GM21825 (cell line): Measurements from ENCODE around the gene TIMELESS.
"Not testable (repeated sequence)": the region's sequence is repeated elsewhere in the genome, so short reads cannot be mapped to it uniquely, and the experiment has no call there.

Source experiments
- ATAC-seq: cut with Tn5 transposase; IDR thresholded peaks from one replicate; pipeline ENCODE4 v1.9.1; 2021; ENCODE audit warnings: mild to moderate bottlenecking, moderate library complexity; ENCODE audit not compliant: unreplicated experiment

TIMELESS gene

GRCh38 chr12:56411781-56412639, 37.2 kb downstream of the TIMELESS start:
- ATAC-seq = no peak

- ATAC-seq = no peak
Observed at GRCh38 chr12:56410768-56411167, 38.5 kb downstream of the TIMELESS start.

- ATAC-seq = no peak
Observed at GRCh38 chr12:56408799-56409417, 40.3 kb downstream of the TIMELESS start.

- ATAC-seq = not testable (repeated sequence)
Observed at GRCh38 chr12:56404227-56404626, 45.0 kb downstream of the TIMELESS start.

GRCh38 chr12:56401612-56402011, 47.6 kb downstream of the TIMELESS start:
- ATAC-seq = not testable (repeated sequence)

GRCh38 chr12:56401125-56401524, 48.1 kb downstream of the TIMELESS start:
- not testable (repeated sequence) for ATAC-seq

- ATAC-seq = not testable (repeated sequence)
Observed at GRCh38 chr12:56399466-56399865, 49.8 kb downstream of the TIMELESS start.

- no peak for ATAC-seq
Observed at GRCh38 chr12:56398324-56398723, 50.9 kb downstream of the TIMELESS start.

- no peak for ATAC-seq
Observed at GRCh38 chr12:56392331-56392730, 56.9 kb downstream of the TIMELESS start.

GRCh38 chr12:56391721-56392120, 57.5 kb downstream of the TIMELESS start:
- no peak for ATAC-seq

- ATAC-seq = no peak
Observed at GRCh38 chr12:56389412-56389811, 59.8 kb downstream of the TIMELESS start.

GRCh38 chr12:56387152-56387736, 62.0 kb downstream of the TIMELESS start:
- no peak for ATAC-seq

GRCh38 chr12:56385873-56386272, 63.4 kb downstream of the TIMELESS start:
- ATAC-seq = no peak

- ATAC-seq = no peak
Observed at GRCh38 chr12:56382611-56383010, 66.6 kb downstream of the TIMELESS start.

GRCh38 chr12:56377989-56378316, 71.3 kb downstream of the TIMELESS start:
- ATAC-seq = no peak

GRCh38 chr12:56377310-56377988, 71.8 kb downstream of the TIMELESS start:
- no peak for ATAC-seq

GRCh38 chr12:56375598-56376434, 73.4 kb downstream of the TIMELESS start:
- peak; percentile 82 for ATAC-seq

- no peak for ATAC-seq
Observed at GRCh38 chr12:56374726-56375597, 74.3 kb downstream of the TIMELESS start.

- ATAC-seq = no peak
Observed at GRCh38 chr12:56373515-56373914, 75.7 kb downstream of the TIMELESS start.

- no peak for ATAC-seq
Observed at GRCh38 chr12:56366948-56367347, 82.3 kb downstream of the TIMELESS start.
